LHCN-M2 (cell line): Measurements from ENCODE around the gene MRPL50. TPM values are rescaled to one million over a fixed set of nuclear protein-coding genes. Genes with fewer than 3 reads are reported as not detected.
A peak's percentile ranks its signal among the peaks of the same experiment; 100 is the strongest.
"Not testable (repeated sequence)": the region's sequence is repeated elsewhere in the genome, so short reads cannot be mapped to it uniquely, and the experiment has no call there.

Experiments
- DNase-seq: peaks from one replicate; pipeline ENCODE4 v3.0.0-alpha.2; 2012; ENCODE audit warnings: low read depth
- total RNA-seq: library from RNA; depleted of rRNA; stranded (reverse); fragments of >200 nt; gene quantifications from 2 replicates; pipeline ENCODE4 v1.2.3, GENCODE V29; 2014

The MRPL50 gene
- total RNA-seq, 1 experiment from 2014 or later = 14.6 TPM

DNA sequence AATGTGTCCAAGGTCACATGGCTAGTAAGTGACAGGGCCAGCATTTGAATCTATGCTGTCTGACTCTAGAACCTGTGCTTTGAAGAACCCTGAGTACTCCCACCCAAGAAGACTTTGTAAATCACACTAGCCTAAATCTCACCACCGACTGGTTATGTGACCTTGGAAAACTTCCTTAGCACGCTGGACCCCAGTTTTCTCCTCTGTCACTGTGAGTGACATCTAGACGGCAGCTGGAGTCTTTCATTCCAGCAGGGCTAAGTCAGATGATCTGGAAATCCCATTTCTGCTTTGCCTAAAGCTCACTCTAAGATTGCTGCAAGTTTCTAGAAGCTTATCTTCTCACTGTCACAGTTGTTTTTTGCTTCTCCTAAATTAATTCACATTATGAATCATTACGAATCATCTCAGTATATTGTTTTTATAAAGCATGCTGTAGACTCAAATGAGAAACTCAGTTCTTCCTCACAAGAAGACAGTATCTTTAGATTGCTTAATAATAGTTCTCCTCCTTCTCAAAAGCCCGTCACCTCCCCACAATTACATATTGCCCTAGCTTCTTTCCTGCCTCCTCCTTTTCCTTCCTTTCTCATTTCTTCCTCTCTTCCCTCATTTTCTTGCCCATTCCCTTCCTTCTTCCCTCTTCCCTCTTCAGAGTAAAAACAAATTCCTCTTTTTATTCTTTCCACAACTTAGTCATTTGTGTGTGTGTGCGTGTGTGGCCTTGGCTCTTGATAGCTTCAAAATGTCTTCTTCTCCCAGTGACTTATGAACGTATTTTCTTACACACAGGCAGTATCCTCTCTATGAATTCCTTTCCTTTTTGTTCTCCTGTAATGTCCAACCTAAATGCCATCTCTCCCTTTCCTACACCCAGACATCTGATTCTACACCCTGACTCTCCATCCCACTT lies 20.4 kb upstream of the MRPL50 start:
- peak; percentile 48 for DNase-seq

DNA sequence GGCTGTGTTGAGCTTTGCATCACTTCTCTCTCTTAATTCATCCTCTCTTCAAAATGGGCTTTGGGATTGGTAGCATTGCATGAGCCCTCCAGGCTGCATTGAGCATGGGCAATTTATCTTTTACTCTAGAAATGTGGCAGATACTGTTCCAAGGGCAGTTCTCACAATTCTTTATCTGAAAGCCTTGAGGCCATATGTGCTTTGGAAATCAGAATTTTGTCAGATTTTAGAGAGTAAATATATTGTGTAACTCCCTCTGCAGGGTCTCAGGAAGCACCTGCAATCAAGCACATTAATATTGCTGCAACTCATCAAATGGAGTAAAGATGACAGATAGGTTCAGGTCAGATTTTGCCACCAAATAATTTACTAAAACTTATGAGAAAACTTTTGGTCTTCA lies 19.6 kb upstream of the MRPL50 start:
- no peak for DNase-seq

DNA sequence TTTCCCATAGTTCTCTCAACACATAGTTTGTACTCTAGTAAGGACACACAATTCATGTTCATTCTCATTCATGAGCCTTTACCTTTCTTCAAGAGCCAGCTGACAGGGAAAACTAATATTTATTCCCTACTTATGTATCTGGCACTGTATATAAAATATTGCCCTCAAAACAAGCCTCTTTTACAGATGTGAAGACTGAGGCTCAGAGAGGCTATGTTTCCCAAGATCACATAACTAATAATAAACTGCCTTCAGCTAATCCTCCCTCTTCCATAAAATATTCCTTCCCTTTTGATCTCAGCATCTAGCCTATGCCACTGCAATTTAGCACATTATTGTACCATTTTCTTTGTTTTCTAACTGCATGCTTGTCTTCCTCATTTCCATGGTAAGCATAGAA lies 19.0 kb upstream of the MRPL50 start:
- no peak for DNase-seq

DNA sequence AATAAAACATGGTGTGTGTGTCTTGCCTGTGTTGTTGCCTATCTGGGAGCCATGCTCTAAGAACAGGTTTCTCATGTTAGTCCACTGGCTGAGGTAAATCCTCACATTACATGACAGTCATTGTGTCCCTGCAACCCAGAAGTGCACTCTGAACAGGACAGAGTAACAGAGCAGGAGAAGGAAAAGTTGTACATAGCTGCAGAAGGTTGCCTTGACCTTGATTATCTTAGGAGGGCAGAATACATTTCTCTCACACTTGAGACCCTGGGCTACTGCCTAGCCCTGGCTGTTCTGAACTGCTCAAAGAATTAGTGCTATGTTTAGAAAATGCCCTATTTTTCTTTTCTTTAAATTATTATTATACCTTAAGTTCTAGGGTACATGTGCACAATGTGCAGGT lies 17.2 kb upstream of the MRPL50 start:
- DNase-seq = no peak

DNA sequence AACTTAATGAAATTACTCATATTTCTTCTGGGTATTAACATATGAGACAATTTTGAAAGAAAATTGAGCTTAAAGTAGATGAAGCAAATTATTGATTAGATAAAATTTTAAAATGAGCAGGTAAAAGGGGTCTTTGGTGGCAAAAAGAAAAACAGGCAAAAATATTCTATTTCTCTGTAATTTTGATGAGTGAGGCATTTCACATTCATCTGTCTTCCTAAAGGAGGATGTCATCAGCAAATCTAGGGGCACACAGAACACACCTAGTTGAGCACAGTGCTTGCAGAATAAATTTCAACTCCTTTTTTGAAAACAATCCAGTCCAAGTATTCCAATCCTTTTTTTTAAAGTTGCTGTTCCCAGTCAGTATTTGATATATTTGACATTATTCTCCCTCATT lies 16.4 kb upstream of the MRPL50 start:
- DNase-seq = no peak

DNA sequence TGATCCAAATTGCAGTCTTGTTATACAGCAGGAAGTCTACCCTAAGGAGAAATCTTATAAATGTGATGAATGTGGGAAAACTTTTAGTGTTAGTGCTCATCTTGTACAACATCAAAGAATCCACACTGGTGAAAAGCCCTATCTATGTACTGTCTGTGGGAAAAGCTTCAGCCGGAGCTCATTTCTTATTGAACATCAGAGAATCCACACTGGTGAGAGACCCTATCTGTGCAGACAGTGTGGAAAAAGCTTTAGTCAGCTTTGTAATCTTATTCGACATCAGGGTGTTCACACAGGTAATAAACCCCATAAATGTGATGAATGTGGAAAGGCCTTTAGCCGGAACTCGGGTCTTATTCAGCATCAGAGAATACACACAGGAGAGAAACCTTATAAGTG lies 10.7 kb upstream of the MRPL50 start:
- peak; percentile 38 for DNase-seq

DNA sequence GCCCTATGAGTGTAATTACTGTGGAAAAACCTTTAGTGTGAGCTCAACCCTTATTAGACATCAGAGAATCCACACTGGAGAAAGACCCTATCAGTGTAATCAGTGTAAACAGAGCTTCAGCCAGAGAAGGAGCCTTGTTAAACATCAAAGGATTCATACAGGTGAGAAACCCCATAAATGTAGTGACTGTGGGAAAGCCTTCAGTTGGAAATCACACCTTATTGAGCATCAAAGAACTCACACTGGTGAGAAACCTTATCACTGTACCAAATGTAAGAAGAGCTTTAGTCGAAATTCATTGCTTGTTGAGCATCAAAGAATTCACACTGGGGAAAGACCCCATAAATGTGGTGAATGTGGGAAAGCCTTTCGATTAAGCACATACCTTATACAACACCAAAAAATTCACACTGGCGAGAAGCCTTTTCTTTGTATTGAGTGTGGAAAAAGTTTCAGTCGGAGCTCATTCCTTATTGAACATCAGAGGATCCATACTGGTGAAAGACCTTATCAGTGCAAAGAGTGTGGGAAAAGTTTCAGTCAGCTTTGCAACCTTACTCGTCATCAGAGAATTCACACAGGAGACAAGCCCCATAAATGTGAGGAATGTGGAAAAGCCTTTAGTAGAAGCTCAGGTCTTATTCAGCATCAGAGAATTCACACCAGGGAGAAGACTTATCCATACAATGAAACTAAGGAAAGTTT lies 10.1 kb upstream of the MRPL50 start:
- DNase-seq = no peak

DNA sequence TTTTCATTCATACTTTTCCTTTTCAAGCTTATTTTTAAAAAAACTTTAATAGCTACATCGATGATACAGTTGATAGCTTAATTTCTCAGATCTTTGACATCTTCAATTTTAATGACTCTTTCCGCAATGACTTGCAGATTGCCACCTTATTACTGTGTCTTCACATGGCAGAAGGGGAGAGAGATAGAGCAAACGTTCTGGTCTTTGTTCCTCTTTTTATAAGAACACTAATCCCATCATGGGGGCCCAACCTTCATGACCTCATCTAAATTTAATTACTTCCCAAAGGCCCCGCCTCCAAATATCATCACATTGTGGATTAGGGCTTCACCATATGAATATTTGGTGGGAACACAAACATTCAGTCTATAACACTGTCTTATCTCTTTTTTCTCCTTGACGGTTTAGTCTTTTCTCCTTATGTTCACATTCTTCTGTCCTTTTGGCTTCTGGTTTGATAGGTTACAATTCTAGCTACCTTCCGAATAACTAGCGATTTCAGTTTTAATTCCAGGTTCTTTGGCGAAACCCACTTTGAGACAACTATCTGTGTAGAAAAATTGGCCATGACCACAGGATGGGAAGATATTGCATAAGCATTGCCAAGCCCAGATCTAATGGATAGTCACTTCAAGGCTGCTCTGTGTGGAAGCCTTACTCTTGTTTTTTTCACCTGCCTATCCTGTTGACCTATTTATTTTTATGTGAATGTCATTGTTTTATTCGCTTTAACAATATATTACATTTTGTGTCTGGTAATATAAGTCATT lies 5.3 kb upstream of the MRPL50 start:
- no peak for DNase-seq

DNA sequence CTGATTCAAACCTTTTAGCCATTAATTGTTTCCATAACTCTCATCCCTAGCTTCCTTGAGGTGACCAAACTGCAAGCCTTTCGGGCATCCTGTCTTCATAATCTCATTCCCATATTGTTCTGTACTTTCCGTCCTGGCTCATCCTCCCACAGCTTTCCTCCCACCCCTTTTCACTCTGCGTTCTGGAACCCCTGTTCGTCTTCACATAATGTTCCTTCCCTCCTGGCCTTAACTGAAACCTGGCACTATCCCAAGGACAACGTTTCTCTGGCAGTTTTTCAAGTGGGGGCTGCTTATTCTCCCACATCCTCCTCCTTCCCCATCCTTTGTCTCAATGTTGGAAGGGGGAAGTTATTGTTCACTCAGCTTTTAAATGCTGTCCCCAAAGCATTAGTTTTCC lies 1.7 kb upstream of the MRPL50 start:
- DNase-seq = peak; percentile 6

DNA sequence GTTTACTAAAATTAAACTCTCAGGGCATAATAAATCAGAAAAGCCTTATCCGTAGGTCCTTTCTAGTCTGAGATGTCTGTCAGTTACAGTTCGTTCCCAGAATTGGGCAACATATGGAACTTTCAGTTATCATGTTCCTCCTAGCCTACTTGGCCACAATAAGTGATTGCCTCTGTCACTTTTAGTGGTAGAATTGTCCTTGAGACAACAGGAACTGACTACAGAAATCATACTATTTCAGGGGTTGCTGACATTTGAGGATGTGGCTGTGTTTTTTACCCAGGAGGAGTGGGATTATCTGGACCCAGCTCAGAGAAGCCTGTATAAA lies 1.2 kb upstream of the MRPL50 start:
- DNase-seq = no peak

DNA sequence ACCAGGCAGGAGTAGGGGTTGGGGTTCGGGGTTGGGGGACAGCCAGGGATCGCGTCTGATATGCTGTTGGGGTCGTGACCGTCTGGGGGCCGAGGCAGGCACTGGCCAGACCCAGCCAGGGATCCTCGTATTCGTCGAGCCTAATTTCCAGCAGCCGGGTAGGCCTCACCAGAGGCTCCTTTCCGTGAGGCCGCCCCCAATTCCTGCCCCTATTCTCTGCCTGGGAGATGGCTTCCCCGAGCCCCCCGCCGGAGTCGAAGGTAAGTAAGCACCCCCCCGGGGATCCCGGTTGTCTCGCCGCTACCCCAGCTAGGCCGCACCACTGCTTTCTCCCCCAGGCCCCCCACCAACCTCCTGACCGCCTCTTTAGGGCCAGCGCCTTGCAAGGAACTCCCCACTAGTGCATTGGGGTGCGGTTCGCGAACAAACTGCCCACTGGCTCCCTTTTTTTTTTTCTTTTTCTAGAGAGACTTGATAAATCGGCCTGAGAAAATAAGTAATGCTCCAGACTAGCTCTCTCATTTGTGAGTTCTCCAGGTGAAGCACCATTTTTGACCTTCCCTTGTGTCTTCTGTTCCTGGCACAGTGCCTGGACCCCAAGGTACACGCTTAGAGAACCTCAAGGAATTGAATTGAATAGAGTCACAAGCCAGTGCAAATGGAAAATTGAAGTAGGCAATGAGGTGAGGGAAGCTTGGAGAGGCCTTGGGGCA lies 668 bp upstream of the MRPL50 start:
- DNase-seq = peak; percentile 4

DNA sequence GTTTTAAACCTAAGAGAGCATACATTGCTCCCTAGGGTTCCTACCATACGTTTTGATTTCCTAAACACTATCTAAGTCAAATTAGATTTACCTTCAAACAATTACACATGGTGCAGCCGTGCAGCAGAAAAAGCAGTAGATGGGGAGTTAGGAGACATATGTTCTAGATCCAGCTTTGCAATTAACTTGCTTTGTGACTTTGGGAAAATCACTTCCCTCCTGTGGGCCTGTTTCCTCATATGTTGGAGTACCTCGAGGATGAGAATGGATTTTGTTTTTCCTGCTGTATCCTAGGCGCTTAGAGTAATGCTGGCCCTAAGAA lies 711 bp downstream of the MRPL50 start:
- no peak for DNase-seq

DNA sequence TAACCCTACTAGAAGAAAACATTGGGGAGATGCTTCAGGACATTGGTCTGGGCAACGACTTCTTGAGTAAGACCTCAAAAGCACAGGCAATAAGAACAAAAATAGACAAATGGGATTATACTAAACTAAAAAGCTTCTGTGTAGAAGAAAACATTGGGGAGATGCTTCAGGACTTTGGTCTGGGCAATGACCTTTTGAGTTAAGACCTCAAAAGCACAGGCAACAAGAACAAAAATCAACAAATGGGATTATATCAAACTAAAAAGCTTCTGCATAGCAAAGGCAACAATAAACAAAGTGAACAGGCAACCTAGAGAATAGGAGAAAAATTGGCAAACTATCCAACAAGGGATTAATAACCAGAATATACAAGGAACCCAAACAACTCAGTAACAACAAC lies 3.7 kb downstream of the MRPL50 start:
- DNase-seq = no peak

DNA sequence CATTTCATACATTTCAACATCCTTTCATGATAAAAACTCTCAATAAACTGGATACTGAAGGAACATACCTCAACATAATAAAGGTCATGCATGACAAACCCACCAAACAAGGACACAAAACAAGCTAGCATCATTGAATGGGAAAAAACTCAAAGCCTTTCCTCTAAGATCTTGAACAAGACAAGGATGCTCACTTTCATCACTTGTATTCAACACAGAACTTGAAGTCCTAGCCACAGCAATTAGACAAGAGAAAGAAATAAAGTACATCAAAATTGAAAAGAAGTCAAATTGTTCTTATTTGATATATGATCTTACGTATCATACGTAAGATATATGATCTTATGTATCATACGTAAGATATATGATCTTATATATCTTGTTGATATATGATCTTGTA lies 5.3 kb downstream of the MRPL50 start:
- no peak for DNase-seq

DNA sequence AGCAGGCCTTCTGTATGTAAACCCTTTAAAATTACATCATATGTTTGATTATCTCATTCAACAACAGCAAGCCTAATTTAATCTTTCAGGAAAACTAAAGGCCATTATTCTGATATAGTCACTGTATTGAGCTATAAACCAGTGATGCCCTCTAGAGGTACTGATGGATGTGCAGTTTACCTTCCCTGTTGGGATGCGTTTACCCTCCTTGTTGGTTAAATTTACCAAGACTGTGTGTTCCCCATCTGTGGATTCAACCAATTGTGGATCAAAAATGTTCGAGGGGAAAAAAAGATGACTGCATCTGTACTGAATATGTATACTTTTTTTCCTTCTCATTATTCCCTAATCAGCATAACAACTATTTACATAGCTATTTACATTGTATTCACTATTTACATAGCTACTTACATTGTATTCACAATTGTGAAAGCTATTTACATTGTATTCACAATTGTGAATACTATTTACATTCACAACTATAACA lies 9.9 kb downstream of the MRPL50 start:
- DNase-seq = peak; percentile 6

DNA sequence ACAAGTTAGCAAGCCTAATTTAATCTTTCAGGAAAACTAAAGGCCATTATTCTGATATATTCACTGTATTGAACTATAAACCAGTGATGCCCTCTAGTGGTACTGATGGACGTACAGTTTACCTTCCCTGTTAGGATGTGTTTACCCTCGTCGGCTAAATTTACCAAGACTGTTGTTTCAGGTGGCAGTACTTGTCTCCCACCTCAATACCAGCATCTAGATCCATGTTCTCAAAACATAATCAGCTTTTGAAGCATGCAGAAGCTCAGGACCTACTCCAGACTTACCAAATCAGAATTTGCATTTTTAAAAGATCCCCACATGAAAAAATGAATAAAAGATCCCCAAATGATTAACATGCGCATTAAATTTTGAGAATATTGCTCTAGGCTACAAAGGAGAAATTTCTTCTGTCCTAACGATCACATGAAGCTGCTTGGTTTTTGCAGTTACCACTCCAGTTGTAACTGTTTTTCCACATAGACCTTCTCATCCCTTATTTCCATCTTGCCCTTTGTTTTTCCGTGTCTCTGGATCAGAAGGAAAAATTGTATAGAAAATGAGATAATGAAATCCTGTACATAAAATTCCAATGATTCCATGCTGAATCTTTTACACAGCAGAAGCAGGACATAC lies 10.4 kb downstream of the MRPL50 start:
- peak; percentile 47 for DNase-seq

DNA sequence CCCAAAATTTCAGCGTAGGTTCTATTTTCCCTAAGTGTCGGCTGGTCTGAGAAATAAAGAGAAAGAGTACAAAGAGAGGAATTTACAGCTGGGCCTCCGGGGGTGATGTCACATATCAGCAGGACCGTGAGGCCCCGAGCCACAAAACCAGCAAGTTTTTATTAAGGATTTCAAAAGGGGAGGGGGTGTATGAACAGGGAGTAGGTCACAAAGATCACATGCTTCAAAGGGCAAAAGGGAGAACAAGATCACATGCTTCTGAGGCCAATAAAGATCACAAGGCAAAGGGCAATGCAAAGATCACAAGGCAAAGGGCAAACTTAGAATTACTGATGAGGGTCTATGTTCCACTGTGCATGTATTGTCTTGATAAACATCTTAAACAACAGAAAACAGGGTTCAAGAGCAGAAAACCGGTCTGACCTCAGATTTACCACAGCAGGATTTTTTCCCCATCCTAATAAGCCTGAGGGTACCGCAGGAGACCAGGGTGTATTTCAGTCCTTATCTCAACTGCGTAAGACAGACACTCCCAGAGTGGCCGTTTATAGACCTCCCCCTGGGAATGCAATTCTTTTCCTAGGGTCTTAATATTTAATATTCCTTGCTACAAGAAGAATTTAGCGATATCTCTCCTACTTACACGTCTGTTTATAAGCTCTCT lies 13.4 kb downstream of the MRPL50 start, which contains the start of gene BAAT:
TSS of gene BAAT (minus strand) at position 134 of the 664 bp plus-strand sequence. CDS start 13,602 bp downstream, outside the sequence.
- DNase-seq = not testable (repeated sequence)

DNA sequence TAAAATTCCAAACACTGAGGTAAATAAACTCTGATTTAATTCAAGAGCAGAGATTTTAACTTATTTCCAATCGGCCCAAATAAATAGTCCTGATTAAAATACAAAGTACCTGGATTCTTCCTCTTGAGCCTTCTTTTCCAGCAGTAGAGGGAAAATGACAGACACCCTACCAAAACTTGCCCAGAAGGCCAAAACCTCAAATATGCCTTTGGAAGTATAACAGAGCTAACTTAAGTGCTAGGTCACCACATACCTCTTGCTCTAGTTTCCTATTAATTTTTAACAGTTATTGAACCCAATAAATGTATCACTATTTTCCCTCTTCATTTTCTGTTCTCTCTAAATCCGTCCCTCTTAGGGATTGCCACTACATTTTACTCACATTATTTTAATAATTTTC lies 15.1 kb downstream of the MRPL50 start:
- DNase-seq = no peak

DNA sequence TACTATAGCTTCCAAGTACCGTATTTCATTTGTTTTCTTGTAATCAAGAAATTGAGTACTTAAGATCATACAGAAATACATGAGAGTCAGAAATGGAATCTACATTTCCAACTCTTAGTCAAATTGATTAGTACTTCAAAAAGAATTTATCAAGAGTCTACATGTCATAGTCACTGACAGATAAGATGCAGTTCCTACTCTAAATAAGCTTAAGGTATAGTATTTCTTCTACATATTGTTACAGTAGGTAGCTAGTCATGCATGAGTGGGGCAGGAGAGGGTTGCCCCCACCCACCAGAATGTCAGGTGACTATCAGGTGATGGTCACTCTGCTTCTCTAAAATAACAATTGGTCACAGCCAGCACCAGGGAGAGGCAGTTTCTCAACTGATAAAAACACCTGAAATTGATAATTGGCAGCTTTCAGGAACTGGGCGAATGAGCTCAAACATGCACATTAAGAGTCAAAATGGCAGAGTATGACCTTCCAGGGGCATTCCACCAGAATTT lies 16.5 kb downstream of the MRPL50 start:
- no peak for DNase-seq

DNA sequence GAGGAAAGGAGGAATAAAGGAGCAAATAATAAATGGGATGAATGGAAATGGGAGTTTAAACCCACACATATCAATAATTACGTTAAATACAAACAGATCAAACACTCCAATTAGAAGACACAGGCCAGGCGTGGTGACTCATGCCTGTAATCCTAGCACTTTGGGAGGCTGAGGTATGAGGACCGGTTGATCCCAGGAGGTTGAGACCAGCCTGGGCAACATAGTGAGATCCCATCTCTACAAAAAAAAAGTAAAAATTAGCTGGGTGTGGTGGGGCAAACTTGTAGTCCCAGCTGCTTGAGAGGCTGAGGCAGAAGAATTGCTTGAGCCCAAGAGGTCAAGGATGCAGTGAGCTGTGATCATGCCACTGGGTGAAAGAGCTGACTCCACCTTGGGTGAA lies 17.3 kb downstream of the MRPL50 start:
- DNase-seq = no peak
